ENCODE measurements around the gene ARHGEF10L.
A peak's percentile ranks its signal among the peaks of the same experiment; 100 is the strongest.

Gene ARHGEF10L

DNA sequence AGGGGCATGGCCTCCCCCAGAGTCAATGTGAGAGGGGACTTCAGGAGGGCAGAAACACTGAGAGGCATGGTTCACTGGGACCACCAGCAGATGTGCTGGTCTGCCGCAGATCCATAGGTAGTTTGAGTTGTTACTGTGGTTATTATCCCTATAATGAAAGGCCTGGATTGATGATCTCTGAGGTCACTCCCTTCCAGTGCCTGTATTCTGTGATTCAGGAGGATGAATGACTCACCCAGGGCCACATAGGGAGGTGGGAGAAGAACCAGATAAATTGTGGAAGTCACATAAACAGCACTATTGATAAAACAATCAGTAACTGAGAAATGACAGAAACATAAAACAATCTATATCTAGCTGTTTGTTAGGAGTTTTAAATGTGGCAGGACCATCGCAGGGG is 193.0 kb downstream of the ARHGEF10L start (continued):
- TF ChIP-seq TRIM28 (IDR thresholded peaks at IDR 0.05; ENCODE audit: borderline replicate concordance, low read length) (no peak), ZNF514 (tag by site-specific recombination; IDR thresholded peaks at IDR 0.05) (no peak), ZNF76 (tag by site-specific recombination; IDR thresholded peaks at IDR 0.05; ENCODE audit: borderline replicate concordance, low read depth) (no peak), ZNF302 (tag by site-specific recombination; IDR thresholded peaks at IDR 0.05; ENCODE audit: low read depth) (no peak), ZNF24 (tag by site-specific recombination; IDR thresholded peaks at IDR 0.05) (no peak), ZNF561 (tag by site-specific recombination; IDR thresholded peaks at IDR 0.05; ENCODE audit: borderline replicate concordance) (no peak), ZNF2 (tag by site-specific recombination; IDR thresholded peaks at IDR 0.05) (no peak), ZNF133 (tag by site-specific recombination; IDR thresholded peaks at IDR 0.05) (no peak), ZNF660 (tag by site-specific recombination; IDR thresholded peaks at IDR 0.05) (0 out of 2 replicates have a peak, but pooled peaks have one; percentile 49), ZNF155 (tag by site-specific recombination; IDR thresholded peaks at IDR 0.05) (no peak), ZNF629 (tag by site-specific recombination; IDR thresholded peaks at IDR 0.05) (peak; percentile 50; the same call in 1 of the 2 replicates), ZNF221 (tag by site-specific recombination; IDR thresholded peaks at IDR 0.05; ENCODE audit: borderline replicate concordance) (no peak), ZSCAN30 (tag by site-specific recombination; IDR thresholded peaks at IDR 0.05) (no peak)
- TF ChIP-seq, protein P1, sequence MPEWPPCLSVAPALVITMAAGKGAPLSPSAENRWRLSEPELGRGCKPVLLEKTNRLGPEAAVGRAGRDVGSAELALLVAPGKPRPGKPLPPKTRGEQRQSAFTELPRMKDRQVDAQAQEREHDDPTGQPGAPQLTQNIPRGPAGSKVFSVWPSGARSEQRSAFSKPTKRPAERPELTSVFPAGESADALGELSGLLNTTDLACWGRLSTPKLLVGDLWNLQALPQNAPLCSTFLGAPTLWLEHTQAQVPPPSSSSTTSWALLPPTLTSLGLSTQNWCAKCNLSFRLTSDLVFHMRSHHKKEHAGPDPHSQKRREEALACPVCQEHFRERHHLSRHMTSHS (tag by site-specific recombination; IDR thresholded peaks at IDR 0.05): no peak
- TF ChIP-seq, protein P2, sequence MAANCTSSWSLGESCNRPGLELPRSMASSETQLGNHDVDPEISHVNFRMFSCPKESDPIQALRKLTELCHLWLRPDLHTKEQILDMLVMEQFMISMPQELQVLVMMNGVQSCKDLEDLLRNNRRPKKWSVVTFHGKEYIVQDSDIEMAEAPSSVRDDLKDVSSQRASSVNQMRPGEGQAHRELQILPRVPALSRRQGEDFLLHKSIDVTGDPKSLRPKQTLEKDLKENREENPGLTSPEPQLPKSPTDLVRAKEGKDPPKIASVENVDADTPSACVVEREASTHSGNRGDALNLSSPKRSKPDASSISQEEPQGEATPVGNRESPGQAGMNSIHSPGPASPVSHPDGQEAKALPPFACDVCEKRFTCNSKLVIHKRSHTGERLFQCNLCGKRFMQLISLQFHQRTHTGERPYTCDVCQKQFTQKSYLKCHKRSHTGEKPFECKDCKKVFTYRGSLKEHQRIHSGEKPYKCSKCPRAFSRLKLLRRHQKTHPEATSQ (tag by site-specific recombination; IDR thresholded peaks at IDR 0.05): no peak

DNA sequence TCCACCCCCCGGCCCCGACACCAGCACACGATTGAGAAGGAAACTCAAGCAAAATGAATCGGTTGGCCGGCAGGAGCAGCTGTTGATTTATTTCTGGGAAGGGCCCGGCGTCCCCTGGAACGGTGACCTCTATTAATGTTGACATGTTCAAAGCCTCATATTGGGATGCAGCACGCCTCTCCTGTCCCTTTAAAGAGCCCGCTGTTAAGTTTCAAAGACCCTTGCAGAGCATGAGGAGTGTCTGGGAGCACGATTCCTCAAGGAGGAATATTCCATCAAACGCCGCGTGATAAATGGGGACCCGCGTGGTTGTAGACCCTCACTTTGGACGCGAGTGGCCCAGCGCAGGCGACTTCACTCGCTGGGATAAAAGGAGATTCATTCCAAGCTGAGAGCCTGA is 194.2 kb downstream of the ARHGEF10L start:
- ChIA-PET POLR2A (no interaction called here), CTCF (no interaction called here)
- no peak overlapping the region for H3K27ac ChIP-seq (ENCODE audit: extremely low read depth, low read depth, low read length)
- no peaks in the 10 kb centered on the region for H3K9me3 ChIP-seq (ENCODE audit: control insufficient read depth, insufficient read depth, low read depth, low read length)
- no peaks in the 10 kb centered on the region for H3K36me3 ChIP-seq (ENCODE audit: control insufficient read depth in 2 of 2, insufficient read depth in 1 of 2, low read length in 2 of 2)
- H3K4me3 ChIP-seq (ENCODE audit: low read depth, low read length): no peak overlapping the region
- no peaks in the 10 kb centered on the region for H3K4me1 ChIP-seq (ENCODE audit: control insufficient read depth, insufficient read depth, low read length)
- TF ChIP-seq, protein P3, sequence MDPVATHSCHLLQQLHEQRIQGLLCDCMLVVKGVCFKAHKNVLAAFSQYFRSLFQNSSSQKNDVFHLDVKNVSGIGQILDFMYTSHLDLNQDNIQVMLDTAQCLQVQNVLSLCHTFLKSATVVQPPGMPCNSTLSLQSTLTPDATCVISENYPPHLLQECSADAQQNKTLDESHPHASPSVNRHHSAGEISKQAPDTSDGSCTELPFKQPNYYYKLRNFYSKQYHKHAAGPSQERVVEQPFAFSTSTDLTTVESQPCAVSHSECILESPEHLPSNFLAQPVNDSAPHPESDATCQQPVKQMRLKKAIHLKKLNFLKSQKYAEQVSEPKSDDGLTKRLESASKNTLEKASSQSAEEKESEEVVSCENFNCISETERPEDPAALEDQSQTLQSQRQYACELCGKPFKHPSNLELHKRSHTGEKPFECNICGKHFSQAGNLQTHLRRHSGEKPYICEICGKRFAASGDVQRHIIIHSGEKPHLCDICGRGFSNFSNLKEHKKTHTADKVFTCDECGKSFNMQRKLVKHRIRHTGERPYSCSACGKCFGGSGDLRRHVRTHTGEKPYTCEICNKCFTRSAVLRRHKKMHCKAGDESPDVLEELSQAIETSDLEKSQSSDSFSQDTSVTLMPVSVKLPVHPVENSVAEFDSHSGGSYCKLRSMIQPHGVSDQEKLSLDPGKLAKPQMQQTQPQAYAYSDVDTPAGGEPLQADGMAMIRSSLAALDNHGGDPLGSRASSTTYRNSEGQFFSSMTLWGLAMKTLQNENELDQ (tag by site-specific recombination; IDR thresholded peaks at IDR 0.05; ENCODE audit: low read depth): no peak
- TF ChIP-seq SETDB1 (IDR thresholded peaks at IDR 0.05; ENCODE audit: insufficient read length, low read length): no peak
- TF ChIP-seq ZNF521 (tag by site-specific recombination; IDR thresholded peaks at IDR 0.05): no peak
- no peak for TF ChIP-seq GFI1B (tag by site-specific recombination; IDR thresholded peaks at IDR 0.05)
- TF ChIP-seq, protein P4, sequence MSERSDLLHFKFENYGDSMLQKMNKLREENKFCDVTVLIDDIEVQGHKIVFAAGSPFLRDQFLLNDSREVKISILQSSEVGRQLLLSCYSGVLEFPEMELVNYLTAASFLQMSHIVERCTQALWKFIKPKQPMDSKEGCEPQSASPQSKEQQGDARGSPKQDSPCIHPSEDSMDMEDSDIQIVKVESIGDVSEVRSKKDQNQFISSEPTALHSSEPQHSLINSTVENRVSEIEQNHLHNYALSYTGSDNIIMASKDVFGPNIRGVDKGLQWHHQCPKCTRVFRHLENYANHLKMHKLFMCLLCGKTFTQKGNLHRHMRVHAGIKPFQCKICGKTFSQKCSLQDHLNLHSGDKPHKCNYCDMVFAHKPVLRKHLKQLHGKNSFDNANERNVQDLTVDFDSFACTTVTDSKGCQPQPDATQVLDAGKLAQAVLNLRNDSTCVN (tag by site-specific recombination; optimal IDR thresholded peaks at IDR 0.05): no peak
